IMR-90 (cell line): ENCODE results near the gene LYPD6. TPM values are rescaled to one million over a fixed set of nuclear protein-coding genes. Genes with fewer than 3 reads are reported as not detected.

Source experiments
- ATAC-seq: fragments of 200-7000 bp; cut with Tn5 transposase; 2 replicates; pipeline ENCODE4 v1.9.1; 2020; ENCODE audit warnings: low read depth, mild to moderate bottlenecking, moderate library complexity
- BruUV-seq: library from RNA; stranded (reverse); fragments of 400-500 nt; replicated peaks from 2 replicates; lab custom pipeline; 2021; lab: Mats Ljungman, UMichigan
- CTCF ChIA-PET: fragments of 300-600 bp; formaldehyde crosslinking; extraction: SDS; loops from one replicate; lab custom pipeline; 2021; ENCODE audit warnings: antibody characterized with exemption; lab: Yijun Ruan, JAX
- POLR2A ChIA-PET: fragments of 300-600 bp; sonication (Branson Sonifier 250); formaldehyde crosslinking; loops from one replicate; lab custom pipeline; 2022; ENCODE audit warnings: antibody characterized with exemption; ENCODE audit not compliant: unreplicated experiment; lab: Charles Lee
- DNase-seq: peaks from one replicate; pipeline ENCODE4 v3.0.0; 2013
- H2AFZ ChIP-seq: replicated peaks from 2 replicates; pipeline ENCODE3; 2013; ENCODE audit warnings: low read length, mild to moderate bottlenecking; ENCODE audit not compliant: poor library complexity
- H2AK5ac ChIP-seq: 2 replicates; pipeline ENCODE4 v1.6.1; 2013; ENCODE audit warnings: low read depth, low read length, inconsistent platforms
- H2AK9ac ChIP-seq: replicated peaks from 2 replicates; pipeline ENCODE3; 2013; ENCODE audit warnings: mild to moderate bottlenecking, low read depth, low read length, moderate library complexity; ENCODE audit not compliant: poor library complexity
- H2BK120ac ChIP-seq: 2 replicates; pipeline ENCODE4 v1.6.1; 2013; ENCODE audit warnings: low read depth, low read length, inconsistent platforms
- H2BK15ac ChIP-seq: 3 replicates; pipeline ENCODE4 v1.6.1; 2013; ENCODE audit warnings: low read depth, low read length, inconsistent platforms
- H2BK20ac ChIP-seq: 2 replicates; pipeline ENCODE4 v1.6.1; 2013; ENCODE audit warnings: low read depth, mild to moderate bottlenecking, inconsistent platforms, low read length, moderate library complexity
- H2BK5ac ChIP-seq: 2 replicates; pipeline ENCODE4 v1.6.1; 2013; ENCODE audit warnings: mild to moderate bottlenecking, low read depth, low read length, inconsistent platforms; ENCODE audit not compliant: poor library complexity, severe bottlenecking
- H3K14ac ChIP-seq: replicated peaks from 2 replicates; pipeline ENCODE4 v1.6.1; 2013; ENCODE audit warnings: low read depth, low read length, inconsistent platforms
- H3K18ac ChIP-seq: 2 replicates; pipeline ENCODE4 v1.6.1; 2013; ENCODE audit warnings: low read depth, low read length, control low read depth
- H3K23ac ChIP-seq: 2 replicates; pipeline ENCODE4 v1.6.1; 2013; ENCODE audit warnings: low read depth, low read length, inconsistent platforms
- H3K27ac ChIP-seq: 2 replicates; pipeline ENCODE4 v1.5.1; 2013; ENCODE audit warnings: mild to moderate bottlenecking, control low read depth, low read length; ENCODE audit not compliant: insufficient read depth
- H3K27me3 ChIP-seq: 2 replicates; pipeline ENCODE4 v1.6.1; 2013; ENCODE audit warnings: low read length; ENCODE audit not compliant: control insufficient read depth, insufficient read depth
- H3K36me3 ChIP-seq: 2 replicates; pipeline ENCODE4 v1.6.1; 2013; ENCODE audit warnings: low read length, mixed read lengths; ENCODE audit not compliant: control insufficient read depth, insufficient read depth
- H3K4ac ChIP-seq: 2 replicates; pipeline ENCODE4 v1.6.1; 2013; ENCODE audit warnings: low read depth, low read length, inconsistent platforms
- H3K4me1 ChIP-seq: 2 replicates; pipeline ENCODE4 v1.6.1; 2013; ENCODE audit warnings: low read length, mixed read lengths; ENCODE audit not compliant: control insufficient read depth, insufficient read depth
- H3K4me2 ChIP-seq: 2 replicates; pipeline ENCODE4 v1.6.1; 2013; ENCODE audit warnings: low read depth, mild to moderate bottlenecking, control low read depth, low read length, moderate library complexity
- H3K4me3 ChIP-seq: 2 replicates; pipeline ENCODE4 v1.5.1; 2013; ENCODE audit warnings: low read depth, mild to moderate bottlenecking, control low read depth, low read length, moderate library complexity; ENCODE audit not compliant: insufficient read depth
- H3K56ac ChIP-seq: 2 replicates; pipeline ENCODE4 v1.6.1; 2013; ENCODE audit warnings: low read length, inconsistent platforms; ENCODE audit not compliant: insufficient read depth; ENCODE audit errors: extremely low read depth
- H3K79me1 ChIP-seq, 2 experiments: 2 replicates each; pipeline ENCODE4 v1.6.1; 2013; ENCODE audit warnings: low read length in 2 of 2, inconsistent platforms in 1 of 2, low read depth in 1 of 2
- H3K9ac ChIP-seq: 2 replicates; pipeline ENCODE4 v1.6.1; 2013; ENCODE audit warnings: low read depth, low read length, control low read depth
- H3K9me1 ChIP-seq: 2 replicates; pipeline ENCODE4 v1.6.1; 2013; ENCODE audit warnings: low read length, inconsistent platforms; ENCODE audit not compliant: insufficient read depth
- H3K9me3 ChIP-seq: 2 replicates; pipeline ENCODE4 v1.6.1; 2013; ENCODE audit warnings: low read length; ENCODE audit not compliant: control insufficient read depth, insufficient read depth
- H4K20me1 ChIP-seq: 2 replicates; pipeline ENCODE4 v1.6.1; 2013; ENCODE audit warnings: low read length, inconsistent platforms; ENCODE audit not compliant: insufficient read depth
- H4K5ac ChIP-seq: 2 replicates; pipeline ENCODE4 v1.6.1; 2013; ENCODE audit warnings: mild to moderate bottlenecking, low read depth, low read length, control low read depth
- H4K8ac ChIP-seq, 2 experiments: 2 replicates each; pipeline ENCODE4 v1.6.1; 2013; ENCODE audit warnings: low read depth in 2 of 2, low read length in 2 of 2, control low read depth in 1 of 2, inconsistent platforms in 1 of 2
- H4K91ac ChIP-seq: 2 replicates; pipeline ENCODE4 v1.6.1; 2013; ENCODE audit warnings: low read depth, low read length, inconsistent platforms; ENCODE audit not compliant: insufficient read depth
- BHLHE40 ChIP-seq: fragments of 150-350 bp; IDR thresholded peaks from 2 replicates; pipeline ENCODE4 v1.6.1; 2016; ENCODE audit warnings: mild to moderate bottlenecking, low read depth, low read length
- CHD1 ChIP-seq: IDR thresholded peaks from 2 replicates; pipeline ENCODE4 v1.6.1; 2012; ENCODE audit warnings: low read depth, low read length, improper control_type of control experiment
- CTCF ChIP-seq: conservative IDR thresholded peaks from 2 replicates; pipeline ENCODE4 v1.5.1; 2012; ENCODE audit warnings: mild to moderate bottlenecking, low read depth, low read length, improper control_type of control experiment
- FOS ChIP-seq: fragments of 150-350 bp; IDR thresholded peaks from 2 replicates; pipeline ENCODE4 v1.6.1; 2016; ENCODE audit warnings: low read depth, low read length
- RFX5 ChIP-seq: IDR thresholded peaks from 2 replicates; pipeline ENCODE4 v1.8.0; 2012; ENCODE audit warnings: low read depth, mild to moderate bottlenecking, low read length, moderate library complexity
- WGBS, 2 experiments: methylation state at CpG; one replicate each; pipeline versions ENCODE4 v1.1.5 to v1.1.7; 2013; ENCODE audit warnings: missing lambda C conversion rate in 2 of 2; ENCODE audit not compliant: insufficient read length in 1 of 2; ENCODE audit errors: extremely low coverage in 2 of 2; 5-methylcytosine and 5-hydroxymethylcytosine counted together
- dilution Hi-C: fragments of 300-500 bp; cut with HindIII; formaldehyde crosslinking; loops from one replicate; pipeline ENCODE4 v1.14.3; 2018; ENCODE audit warnings: low sequenced_read_pairs; ENCODE audit not compliant: unreplicated experiment
- in situ Hi-C: fragments of 300-500 bp; cut with MboI; formaldehyde crosslinking; loops from 3 replicates; pipeline ENCODE4 v1.14.3; 2019; ENCODE audit warnings: low sequenced_read_pairs, inconsistent platforms, mixed read lengths
- intact Hi-C: fragments of 100-400 bp; cut with micrococcal nuclease; formaldehyde crosslinking; loops from 2 replicates; pipeline ENCODE4 v1.10.0; 2022
- polyA plus RNA-seq, 3 experiments: library from polyadenylated mRNA; depleted of rRNA; stranded (reverse); fragments of >200 nt; gene quantifications; 2 replicates each; pipeline ENCODE4 v1.2.3, GENCODE V29; 2012; ENCODE audit warnings: low replicate concordance in 1 of 3
- total RNA-seq: library from RNA; depleted of rRNA; stranded (reverse); fragments of >200 nt; gene quantifications from 2 replicates; pipeline ENCODE4 v1.2.3, GENCODE V29; 2012

Gene LYPD6
- total and polyA plus RNA-seq, 2 of the 4 experiments (the other 2 are of a cell fraction): 0.87 to 0.90 TPM

GRCh38 chr2:149430743-149431736 is 100.7 kb downstream of the LYPD6 start:
- no peak overlapping the region for H2AK9ac ChIP-seq
- peak overlapping the region; percentile 64; the same call in 1 of the 2 replicates for H2BK20ac ChIP-seq
- intact Hi-C loops: no loop called here
- H3K4me2 ChIP-seq: peak overlapping the region; percentile 57; the same call in 1 of the 2 replicates
- H3K4me3 ChIP-seq: no peak overlapping the region
- ChIA-PET POLR2A (interaction anchor here (0.5 kb wide), 1 partner anchor 790 kb away, joined by 3 read pairs; no protein-coding TSS in a partner anchor), CTCF (interaction anchor here (0.7 to 1.2 kb wide), 2 partner anchors 12 to 282 kb away, joined by 3 read pairs; no protein-coding TSS in a partner anchor)
- H3K23ac ChIP-seq: no peak overlapping the region
- no peak overlapping the region for H2AFZ ChIP-seq
- TF ChIP-seq FOS: no peak
- no peak for TF ChIP-seq CHD1
- no peak for TF ChIP-seq RFX5
- TF ChIP-seq BHLHE40: no peak
- TF ChIP-seq CTCF: no peak
- H4K8ac ChIP-seq: no peak overlapping the region
- ATAC-seq (peak; percentile 86), DNase-seq (peak; percentile 47)
- BruUV-seq: no TSS peak
- peak overlapping the region; percentile 29; the same call in 1 of the 2 replicates for H2BK120ac ChIP-seq
- in situ Hi-C loops: no loop called here
- no peak overlapping the region for H3K56ac ChIP-seq
- H3K4me1 ChIP-seq: no peaks in the 10 kb centered on the region; the same call in 1 of the 2 replicates
- H3K9me1 ChIP-seq: no peaks in the 10 kb centered on the region; the same call in 1 of the 2 replicates
- no peaks in the 10 kb centered on the region for H3K27me3 ChIP-seq
- no peaks in the 10 kb centered on the region for H3K79me1 ChIP-seq
- no peak overlapping the region for H3K14ac ChIP-seq
- peaks cover 3% of the 10 kb centered on the region; the same call in 1 of the 2 replicates for H3K9me3 ChIP-seq
- no peak overlapping the region for H3K9ac ChIP-seq
- no CpG with 5 or more reads among the region's 6 CpGs for WGBS, 2 experiments
- H3K4ac ChIP-seq: no peak overlapping the region
- H4K5ac ChIP-seq: no peak overlapping the region
- H3K27ac ChIP-seq: no peak overlapping the region
- H2AK5ac ChIP-seq: no peak overlapping the region
- no peak overlapping the region for H4K91ac ChIP-seq
- dilution Hi-C loops: no loop called here
- no peak overlapping the region for H2BK15ac ChIP-seq
- H2BK5ac ChIP-seq: no peak overlapping the region
- no peaks in the 10 kb centered on the region for H4K20me1 ChIP-seq
- no peak overlapping the region for H3K18ac ChIP-seq
- no peaks in the 10 kb centered on the region for H3K36me3 ChIP-seq
